Thyroid gland (tissue), 4 donors: ENCODE data around the gene BRMS1L.

ENCODE experiments used
- POLR2A ChIP-seq, 2 donors: fragments of 450-650 bp; IDR thresholded peaks; one replicate each; pipeline ENCODE4 v1.6.1; 2017; ENCODE audit warnings: antibody characterized with exemption in 2 of 2, mild to moderate bottlenecking in 2 of 2, moderate library complexity in 1 of 2
- TF ChIP-seq, protein P1 (sequence below), 6 experiments: fragments of 200-600 bp in 3 of 6; fragments of 450-650 bp in 3 of 6; sonication (generic) in 3 of 6; IDR thresholded peaks; one replicate each; pipeline ENCODE4 v1.5.1; 2016 to 2019; ENCODE audit warnings: antibody characterized with exemption in 6 of 6, mild to moderate bottlenecking in 2 of 6, inconsistent platforms in 1 of 6, moderate library complexity in 1 of 6

DNA sequence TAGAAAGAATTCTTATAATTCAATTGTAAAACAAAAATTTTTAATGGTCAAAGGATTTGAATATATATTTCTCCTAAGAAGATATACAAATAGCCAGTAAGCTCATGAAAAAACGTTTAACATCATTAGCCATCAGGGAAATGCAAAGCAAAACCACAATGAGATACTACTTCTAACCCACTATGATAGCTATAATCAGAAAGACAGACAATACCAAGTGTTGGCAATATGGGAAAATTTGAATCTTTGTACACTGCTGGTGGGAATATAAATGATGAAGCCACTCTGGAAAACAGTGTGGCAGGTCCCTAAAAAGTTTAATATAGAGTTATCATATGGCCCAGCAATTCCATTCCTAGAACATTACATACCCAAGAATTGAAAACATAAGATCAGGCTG, 42.4 kb upstream of the BRMS1L start:
- TF ChIP-seq, protein P1, sequence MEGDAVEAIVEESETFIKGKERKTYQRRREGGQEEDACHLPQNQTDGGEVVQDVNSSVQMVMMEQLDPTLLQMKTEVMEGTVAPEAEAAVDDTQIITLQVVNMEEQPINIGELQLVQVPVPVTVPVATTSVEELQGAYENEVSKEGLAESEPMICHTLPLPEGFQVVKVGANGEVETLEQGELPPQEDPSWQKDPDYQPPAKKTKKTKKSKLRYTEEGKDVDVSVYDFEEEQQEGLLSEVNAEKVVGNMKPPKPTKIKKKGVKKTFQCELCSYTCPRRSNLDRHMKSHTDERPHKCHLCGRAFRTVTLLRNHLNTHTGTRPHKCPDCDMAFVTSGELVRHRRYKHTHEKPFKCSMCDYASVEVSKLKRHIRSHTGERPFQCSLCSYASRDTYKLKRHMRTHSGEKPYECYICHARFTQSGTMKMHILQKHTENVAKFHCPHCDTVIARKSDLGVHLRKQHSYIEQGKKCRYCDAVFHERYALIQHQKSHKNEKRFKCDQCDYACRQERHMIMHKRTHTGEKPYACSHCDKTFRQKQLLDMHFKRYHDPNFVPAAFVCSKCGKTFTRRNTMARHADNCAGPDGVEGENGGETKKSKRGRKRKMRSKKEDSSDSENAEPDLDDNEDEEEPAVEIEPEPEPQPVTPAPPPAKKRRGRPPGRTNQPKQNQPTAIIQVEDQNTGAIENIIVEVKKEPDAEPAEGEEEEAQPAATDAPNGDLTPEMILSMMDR (IDR thresholded peaks at IDR 0.05): no peak
- TF ChIP-seq POLR2A (IDR thresholded peaks at IDR 0.05): no peak
